ENCODE measurements around the gene SLC6A20.

SLC6A20 gene, protein sequence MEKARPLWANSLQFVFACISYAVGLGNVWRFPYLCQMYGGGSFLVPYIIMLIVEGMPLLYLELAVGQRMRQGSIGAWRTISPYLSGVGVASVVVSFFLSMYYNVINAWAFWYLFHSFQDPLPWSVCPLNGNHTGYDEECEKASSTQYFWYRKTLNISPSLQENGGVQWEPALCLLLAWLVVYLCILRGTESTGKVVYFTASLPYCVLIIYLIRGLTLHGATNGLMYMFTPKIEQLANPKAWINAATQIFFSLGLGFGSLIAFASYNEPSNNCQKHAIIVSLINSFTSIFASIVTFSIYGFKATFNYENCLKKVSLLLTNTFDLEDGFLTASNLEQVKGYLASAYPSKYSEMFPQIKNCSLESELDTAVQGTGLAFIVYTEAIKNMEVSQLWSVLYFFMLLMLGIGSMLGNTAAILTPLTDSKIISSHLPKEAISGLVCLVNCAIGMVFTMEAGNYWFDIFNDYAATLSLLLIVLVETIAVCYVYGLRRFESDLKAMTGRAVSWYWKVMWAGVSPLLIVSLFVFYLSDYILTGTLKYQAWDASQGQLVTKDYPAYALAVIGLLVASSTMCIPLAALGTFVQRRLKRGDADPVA

DNA sequence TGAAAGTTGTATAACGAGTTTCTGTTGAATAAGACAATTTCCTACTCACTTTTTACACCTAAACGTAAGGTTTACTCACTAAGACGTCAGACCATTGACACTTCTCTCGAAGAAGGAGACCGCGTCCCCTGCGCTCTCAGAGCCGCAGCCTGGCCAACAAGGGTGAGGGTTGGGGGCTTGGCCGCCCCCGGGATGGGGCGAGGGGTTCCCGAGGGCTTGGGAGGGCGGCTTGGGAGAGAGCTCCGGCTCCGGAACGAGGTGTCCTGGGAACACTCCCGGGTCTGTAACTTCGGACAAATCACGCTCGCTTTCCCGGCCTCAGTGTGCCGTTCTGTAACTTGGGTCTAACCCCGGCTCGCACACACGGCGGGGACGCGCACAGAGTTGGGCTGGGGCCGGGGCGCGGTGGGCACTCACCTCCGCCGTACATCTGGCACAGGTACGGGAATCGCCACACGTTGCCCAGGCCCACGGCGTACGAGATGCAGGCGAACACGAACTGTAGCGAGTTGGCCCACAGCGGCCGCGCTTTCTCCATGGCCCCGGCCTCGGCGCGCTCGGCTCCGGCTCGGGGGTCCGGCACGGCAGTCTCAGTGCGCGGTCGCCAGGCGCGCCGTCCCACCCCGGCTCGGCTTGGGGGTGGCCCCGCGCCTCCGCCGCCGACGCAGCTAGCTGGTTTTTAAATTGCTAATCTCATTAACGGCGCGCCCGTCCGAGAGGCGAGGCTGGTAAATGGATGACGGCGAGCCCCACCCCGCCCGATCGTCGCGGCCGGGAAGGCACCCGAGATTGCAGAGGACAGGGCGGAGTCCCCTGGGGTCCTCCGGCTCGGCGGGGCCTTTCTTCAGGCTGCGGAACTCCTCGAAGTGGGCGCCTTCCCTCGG, at the start of gene SLC6A20:
Gene SLC6A20 (minus strand): TSS at position 655 of the 884 bp plus-strand sequence. CDS start 117 bp downstream, at position 538.
- no peak for DNase-seq

DNA sequence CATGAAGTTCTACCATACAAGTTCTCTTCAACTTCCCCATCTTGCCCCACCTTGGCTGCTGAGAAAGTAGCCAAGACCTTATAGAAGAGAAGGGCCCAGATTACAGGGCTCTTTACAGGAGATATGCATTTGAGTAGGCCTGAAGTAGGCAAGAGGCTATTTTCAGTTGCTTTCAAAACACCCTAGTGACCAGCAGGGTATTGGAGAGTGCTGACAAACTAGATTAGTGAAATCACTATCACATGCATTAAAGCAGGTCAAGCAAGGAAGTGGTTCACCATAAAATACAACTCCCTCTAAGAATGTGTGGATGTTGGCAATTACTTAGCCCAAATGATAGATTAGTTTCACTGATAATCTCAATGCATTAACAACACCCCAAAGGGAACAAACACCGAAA, 48.3 kb upstream of the SLC6A20 start:
- DNase-seq = no peak

DNA sequence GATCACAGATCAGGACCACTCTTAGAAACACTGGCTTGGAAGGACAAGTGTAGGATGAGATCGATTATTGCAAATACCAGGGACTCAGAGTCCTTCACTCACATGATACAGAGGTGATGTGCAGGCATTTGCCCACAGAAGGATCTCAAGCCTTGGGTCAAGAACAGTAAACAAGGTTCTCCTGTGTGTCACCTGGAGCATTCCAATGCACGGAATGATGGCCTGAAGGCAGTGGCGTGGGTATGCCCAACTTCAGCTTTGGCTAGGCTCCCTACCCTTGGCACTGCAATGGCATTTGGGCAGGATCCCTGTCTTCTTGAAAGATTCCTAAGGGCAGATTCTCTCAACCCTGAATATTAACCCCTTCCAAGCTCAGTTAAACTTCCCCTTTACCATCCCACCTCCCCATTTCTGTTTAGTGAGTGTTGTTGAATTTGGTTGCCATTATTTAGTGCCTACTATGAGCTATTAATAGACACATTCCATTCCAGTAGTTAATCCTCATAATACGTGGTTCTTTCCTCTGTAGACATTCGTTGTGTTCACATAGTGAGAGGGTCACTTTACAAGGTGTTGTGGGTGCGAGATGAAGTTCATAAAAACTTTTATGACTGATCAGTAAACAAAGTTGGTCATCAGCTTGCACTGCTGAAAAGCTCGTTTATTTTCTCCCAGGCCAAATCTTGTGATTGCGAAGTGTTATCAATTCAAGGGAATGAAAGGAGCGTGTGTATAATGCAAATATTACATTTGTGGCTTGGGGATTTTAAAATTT, 46.7 kb upstream of the SLC6A20 start:
- DNase-seq = no peak

DNA sequence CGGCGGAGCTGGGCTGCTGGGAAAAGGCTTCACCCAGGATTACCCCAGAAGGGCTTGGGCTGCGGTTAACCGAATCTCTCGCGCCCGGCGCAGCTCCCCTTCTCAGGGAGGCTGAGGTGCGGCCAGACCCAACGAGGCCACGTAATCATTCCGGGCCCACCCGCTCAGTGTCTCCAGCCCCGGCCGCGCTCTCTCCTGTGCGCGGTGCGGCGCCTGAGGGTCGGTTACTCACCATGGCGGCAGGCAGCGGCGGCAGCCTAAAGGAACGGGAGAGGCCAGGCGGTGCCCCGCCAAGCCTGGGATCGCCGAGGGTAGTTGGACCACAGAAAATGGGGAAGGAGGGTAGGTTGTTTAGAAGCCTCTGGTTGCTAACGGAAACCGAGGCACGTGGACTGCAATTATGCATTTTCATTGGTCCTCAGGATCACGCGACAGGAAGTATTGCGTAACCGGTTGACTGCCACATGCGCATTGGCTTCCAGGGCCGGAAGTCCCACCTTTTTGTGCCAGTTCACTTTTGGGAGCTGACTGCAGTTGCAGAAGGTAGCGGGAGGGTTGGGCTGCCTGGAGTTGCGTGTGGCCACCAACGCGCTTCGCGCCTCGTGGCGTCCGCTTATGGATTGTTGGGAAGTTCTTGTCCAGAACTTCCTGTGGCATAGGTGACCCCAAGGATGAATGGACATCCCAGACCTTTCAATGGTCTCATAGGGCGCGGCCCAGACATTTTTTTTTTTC, 45.6 kb upstream of the SLC6A20 start, which contains the start of gene LZTFL1:
Gene LZTFL1 (minus strand): TSS at position 363 of the 735 bp plus-strand sequence. CDS start 128 bp downstream, at position 235.
- peak; percentile 73 to 84 for DNase-seq

DNA sequence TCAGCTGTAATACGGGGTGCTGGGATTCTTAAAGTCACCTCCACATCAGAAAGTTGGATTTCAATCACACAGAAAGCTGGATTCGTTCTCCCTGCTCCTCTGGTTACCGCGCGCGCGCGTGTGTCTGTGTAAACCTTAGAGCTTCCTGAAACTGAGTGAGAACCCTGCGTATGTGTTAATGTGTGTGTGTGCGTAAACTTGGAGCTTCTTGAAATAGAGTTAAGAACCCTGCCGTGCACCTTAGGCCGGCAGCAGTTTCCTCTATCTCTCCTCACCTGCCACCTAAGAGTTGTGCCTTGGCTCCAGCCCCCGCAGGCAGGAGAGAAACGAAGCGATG, 45.1 kb upstream of the SLC6A20 start:
- DNase-seq = no peak

DNA sequence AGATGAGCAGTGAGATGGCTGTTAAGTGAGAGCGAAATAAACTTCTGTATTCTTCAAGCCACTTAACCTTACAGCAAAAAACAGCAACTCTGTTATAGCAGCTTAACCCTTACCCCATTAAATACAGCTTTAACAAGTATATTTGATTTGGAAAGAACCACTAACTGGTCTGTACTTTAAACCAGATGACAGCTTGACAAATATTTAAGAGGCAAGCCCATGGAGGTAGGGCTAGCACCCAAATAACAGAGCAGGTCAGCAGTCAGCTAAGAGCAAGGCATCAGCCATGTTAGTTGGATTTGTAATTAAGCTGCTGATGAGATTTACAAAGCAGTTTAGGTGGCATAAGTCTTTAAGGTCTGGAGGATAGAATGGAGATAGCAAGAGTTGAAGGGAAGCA, 42.1 kb upstream of the SLC6A20 start:
- no peak for DNase-seq

DNA sequence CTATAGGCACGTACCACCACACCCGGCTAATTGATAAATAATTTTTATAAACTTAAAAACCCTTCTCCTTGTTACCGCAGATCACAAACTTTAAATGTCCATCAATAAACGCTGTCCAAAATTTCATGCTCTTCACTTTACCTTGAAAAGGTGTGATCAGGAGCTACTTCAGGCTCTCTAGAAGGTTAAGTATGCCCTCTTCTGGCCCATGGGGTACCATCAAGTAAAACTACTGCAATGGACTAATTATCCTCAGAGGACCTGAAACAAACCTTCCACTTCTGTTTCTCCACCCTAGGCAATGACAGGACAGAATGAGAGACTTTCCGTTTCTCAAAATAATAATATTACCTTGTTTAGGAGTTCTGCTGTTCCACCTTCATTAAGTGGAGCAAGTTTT, 36.4 kb upstream of the SLC6A20 start:
- no peak for DNase-seq

DNA sequence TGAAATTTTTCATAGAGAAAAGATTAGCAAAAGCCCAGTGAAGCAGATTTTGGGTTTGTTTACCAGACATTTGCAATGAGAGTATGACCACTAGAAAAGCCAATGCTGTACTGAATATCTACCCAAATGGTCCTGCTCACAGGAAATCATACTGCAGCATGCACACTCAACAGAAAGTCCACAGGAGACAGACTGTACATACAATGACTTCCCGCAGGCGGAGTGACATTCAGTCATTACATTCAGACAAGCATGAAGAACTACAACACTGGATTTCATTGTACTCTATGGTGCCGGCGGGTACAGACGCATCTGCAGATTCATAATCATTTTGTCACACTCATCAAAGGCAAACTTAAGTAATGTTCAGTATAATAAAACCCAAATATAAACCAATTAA, 33.8 kb upstream of the SLC6A20 start:
- DNase-seq = no peak

DNA sequence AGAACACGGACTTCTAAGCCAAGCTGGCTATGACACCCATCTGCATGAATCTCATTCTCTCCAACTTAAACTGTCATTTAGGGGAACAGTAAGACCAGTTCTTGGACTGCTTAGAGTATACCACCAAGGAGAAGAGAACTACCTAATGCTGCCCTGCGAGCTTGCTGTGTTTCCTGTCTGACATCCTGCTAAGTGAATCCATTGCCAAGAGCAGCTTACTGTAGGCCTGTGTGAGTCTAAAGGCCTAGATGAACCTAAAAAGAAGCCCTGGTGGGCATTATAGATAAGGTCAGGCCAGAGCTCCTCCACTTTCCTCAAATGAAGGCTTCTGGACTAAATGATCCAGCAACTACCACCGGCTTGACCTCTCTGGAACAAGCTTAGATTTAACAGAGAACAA, 30.6 kb upstream of the SLC6A20 start:
- DNase-seq = no peak

DNA sequence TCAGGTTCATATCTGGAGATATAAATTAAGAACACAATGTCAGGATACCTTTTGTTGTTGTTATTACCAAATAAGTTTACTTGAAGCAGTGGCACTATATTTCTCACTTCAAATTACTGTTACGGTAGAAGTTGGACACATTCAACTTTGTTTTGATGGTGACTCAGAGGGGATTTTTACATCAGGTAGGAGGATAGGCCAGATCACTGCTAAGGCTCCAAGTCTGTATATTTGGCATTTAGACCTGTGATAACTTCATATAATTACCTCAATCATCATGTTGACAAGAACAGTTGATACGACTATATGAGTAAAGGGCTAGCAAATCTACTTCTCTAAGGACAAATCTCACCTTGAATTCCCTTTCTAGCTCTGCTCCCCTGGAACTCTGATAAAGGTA, 30.0 kb upstream of the SLC6A20 start:
- DNase-seq = no peak

DNA sequence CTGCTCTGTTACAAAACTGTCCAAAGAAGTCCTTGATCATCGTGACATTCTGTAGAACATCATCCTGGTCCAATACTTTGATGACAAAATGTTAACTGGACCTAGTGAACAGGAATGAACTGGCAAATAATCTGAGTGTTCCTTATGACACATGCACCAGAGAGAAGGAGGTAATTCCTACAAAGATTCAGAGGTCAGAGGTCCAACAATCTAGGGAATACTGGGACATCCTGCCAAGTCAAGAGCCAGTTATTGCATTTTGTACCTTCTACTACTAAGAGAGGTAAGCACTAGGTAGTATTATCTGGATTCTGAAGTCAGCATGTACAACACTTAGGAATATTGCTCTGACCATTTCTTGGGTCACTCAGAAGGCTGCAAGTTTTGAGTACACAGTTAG, 24.8 kb upstream of the SLC6A20 start:
- no peak for DNase-seq

DNA sequence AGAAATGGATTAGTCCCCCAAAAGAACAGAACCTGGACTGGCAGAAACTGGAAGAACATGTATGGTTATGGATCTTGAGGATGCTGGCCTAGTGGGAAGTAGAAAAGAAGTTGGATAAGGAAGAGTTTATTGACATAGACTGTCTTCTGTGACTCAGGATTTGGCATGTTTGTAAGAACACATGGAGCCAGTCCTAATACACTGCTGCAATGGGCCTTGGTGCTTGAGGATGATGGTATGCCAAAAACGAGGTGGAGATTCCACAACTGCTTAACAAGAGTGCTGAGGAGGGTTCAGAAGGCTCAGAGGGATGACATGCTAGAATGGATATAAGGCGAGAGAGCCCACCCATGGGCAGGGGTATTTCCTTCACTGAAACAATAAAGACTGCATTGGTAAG, 23.2 kb upstream of the SLC6A20 start:
- DNase-seq = no peak

DNA sequence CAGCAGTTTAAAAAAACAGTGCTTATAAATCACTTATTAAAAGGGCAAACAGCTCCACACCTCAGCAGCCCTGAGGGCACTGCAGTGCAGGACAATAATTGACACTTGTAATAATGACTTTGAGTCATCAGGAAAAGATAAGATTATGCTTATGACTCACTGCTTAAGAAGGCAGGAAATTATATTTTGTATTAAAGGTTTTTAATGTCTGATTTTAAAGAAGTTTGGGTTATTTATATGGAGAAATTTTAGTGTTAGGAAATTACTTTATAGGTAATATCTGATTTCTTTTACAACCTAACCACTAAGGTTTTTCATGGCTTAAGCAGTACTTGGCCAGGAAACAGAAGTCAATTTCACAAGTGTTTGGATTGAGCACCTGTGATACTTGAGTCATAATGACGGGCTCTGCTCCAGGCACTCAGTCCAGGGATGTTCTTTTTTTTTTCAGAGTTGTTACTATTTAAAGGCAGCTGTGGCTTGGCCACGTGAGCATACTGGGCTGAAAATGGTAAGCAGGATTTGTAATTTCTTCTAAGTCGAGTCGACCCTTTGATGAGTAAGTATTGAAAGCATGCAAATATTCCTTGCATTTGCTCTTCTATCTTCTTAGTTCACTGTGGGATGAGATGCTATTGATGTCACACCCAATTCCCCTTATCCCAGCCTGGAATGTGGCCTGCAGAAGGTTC, 21.6 kb upstream of the SLC6A20 start:
- no peak for DNase-seq

DNA sequence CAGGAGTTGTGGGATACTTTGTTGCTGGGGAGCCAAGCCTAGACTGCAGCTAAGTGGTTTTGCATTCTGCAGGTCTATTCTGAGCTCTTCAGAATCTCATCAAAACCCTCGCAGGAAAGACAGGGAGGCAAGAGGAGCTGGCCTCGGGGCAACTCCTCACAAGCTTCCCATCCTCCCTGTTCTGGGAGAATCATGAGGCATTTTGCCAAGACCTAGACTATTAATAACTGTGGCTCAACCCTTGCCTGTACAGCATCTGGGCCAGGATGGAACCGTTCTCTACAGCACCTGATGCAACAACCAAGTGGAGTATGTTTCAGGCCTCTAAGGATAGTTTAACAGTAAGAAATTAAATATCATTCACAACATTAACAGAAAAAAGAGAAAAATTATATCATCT, 20.2 kb upstream of the SLC6A20 start:
- DNase-seq = no peak

DNA sequence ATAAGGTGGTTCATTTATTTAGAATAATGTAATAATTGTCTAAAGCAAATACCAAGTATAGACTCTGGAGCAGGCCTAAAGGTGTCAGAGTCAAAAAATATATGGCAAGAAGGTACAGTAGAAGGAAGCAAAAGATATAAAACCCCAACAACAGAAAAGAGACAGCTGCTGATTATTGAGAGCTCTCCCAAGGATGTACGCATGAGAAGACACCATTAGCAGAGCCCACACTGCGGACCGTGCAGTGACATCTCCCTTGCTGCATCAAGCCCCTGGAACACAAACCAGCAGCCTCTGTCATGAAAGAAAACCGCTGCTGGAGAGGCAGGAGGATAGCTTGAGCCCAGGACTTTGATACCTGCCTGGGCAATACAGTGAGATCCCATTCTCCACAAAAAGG, 18.0 kb upstream of the SLC6A20 start:
- DNase-seq = no peak

DNA sequence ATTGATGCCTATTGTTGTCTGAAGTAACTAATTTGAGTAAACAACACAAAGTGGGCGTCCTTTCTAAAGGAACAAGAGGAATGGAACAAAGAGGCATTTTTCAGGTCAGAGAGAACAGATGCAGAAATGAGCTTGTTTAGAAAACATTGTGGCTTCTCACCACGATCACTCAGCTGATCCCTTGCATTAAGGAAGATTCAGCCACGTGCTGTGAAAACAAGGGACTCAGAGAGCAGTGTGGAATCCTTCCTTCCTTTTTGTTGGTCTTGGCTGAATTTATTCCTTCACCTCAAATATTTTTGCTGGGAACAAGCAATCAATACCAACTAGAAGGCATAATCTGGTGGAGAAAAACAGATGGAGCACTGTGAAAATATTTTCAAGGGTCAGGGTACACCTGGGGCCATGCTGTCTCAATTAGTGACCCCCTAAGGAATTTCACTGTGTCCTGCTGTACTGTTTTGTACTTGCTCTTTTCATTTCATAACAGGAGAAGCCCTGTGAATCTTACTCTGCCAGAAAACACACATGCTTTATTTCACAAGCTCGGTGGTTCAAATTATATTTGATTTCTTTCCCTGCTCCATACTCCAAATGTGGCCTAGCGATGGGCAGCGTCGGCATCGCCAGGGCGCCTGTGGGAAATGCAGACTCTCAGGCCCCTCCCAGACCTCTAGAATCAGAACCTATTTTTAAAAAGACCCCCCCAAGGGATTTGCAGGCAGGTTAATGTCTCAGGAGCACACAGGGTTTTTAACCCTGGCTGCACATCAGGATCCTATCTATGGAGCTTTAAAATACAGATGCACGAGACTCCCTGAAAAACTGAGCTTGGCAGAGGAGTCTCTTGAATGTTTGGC, 11.6 kb upstream of the SLC6A20 start:
- DNase-seq = no peak

DNA sequence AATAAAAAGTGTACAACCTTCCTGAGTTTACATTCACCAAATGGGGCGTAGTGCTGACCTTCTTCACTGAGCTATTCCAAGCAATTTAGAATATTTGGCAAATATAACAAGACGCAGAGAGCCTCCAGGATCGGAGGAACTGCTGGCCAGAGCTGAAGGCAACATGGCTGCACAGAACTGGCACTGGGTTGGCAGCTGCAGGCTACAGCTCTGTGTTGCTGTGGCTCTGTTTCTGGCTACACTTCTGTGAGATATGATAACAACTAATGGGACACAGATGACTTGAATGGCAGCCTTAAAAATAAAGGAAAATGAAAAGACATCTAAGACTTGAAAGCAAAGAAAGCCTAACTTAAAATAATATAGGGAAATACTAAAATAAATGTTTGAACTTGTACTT, 10.8 kb upstream of the SLC6A20 start:
- DNase-seq = no peak

DNA sequence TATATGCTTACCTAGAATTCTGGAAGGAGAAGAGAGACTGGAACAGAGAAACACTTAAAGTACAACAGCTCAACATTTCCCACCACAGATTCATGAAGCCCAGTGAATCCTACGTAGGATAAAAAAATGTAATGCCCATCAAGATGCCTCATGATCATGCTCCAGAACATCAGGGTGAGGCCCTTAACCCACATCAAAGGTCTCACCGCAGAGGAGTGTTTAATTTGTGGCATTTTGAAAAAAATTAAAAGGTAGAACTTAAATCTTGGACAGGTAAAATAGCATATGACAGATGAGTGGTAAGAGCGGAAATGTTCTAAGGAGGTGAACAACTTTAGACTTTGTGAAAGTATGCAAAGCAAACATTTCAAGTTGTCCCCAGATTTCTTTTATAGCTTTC, 9.7 kb upstream of the SLC6A20 start:
- DNase-seq = no peak

DNA sequence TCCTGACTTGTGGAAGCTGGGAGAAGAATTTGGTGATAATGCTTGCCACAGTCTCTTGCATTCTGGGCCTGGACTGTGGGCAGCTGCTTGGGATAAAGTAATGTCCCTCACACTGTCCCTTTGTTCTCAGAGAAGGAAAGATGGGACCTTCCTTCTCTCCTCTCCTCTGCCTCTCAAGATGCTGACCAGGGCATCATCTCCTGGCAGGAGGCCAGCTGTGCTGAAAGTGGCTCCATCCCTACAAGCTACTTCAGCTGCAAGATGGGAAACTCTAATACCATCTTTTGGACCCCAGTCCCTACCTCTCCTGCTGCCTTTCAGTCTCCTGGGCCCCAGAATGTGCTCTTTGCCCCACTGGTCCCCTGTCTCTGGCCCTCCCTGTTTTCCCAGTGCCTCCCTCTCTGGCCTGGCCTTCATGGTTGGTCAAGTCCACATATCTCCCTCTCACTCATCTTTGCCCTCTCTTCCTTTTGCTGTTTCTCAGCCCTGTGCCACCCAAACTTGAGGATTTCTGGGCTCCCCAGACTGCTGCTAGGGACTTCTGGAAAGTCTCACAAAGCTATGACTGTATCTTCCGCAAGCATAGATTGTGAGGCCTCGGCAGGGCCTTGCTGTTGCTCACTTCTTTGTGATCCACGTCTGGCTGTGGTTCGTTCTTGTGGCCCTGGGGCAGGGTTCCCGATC, 7.1 kb upstream of the SLC6A20 start:
- no peak for DNase-seq

DNA sequence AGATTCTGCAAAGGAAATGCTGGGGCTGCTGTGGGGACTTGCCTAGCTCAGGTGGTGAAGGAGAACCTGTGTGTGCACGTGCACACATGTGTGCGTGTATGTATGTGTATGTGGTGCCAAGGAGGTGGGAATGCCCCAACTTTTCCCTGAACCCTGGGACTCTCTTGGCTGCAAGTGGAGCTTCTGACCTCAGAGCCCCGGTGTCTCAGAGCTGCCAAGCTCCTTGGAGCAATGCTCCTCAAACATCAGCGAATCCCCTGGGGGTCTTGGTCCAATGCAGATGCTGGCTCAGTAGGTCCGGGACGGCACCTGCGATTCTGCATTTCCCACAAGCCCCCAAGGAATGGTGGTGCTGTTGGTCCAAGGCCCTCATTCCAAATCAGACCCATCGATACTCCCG, 5.8 kb upstream of the SLC6A20 start:
- no peak for DNase-seq

All from stimulated activated CD4-positive, alpha-beta T cell treated with anti-CD3 and anti-CD28 coated beads, Interleukin-2, amount 100 ng/mL, for 48 hours (primary cell).